RPMI7951 (cell line): ENCODE measurements around the gene FGD5. TPM values are rescaled to one million over a fixed set of nuclear protein-coding genes. Genes with fewer than 3 reads are reported as not detected.
"Not testable (repeated sequence)": the region's sequence is repeated elsewhere in the genome, so short reads cannot be mapped to it uniquely, and the experiment has no call there.

Experiments
- DNase-seq: peaks from one replicate; pipeline ENCODE4 v3.0.0-alpha.2; 2012; ENCODE audit warnings: low read depth
- total RNA-seq: library from RNA; depleted of rRNA; stranded (reverse); fragments of >200 nt; shearing (Covaris generic); gene quantifications from 2 replicates; pipeline ENCODE4 v1.2.3, GENCODE V29; 2014

FGD5 gene
- total RNA-seq, 1 experiment from 2014 or later: 7.9 TPM

DNA sequence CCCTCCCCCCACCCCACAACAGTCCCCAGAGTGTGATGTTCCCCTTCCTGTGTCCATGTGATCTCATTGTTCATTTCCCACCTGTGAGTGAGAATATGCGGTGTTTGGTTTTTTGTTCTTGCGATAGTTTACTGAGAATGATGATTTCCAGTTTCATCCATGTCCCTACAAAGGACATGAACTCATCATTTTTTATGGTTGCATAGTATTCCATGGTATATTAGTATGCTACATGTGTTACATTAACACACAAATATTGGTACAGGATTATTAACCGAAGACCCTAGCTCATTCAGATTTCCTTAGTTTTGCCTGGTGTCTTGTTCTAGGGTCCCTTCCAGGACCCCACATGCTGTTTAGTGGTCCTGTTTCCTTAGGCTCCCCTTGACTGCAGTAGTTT, 84.7 kb downstream of the FGD5 start:
- not testable (repeated sequence) for DNase-seq

DNA sequence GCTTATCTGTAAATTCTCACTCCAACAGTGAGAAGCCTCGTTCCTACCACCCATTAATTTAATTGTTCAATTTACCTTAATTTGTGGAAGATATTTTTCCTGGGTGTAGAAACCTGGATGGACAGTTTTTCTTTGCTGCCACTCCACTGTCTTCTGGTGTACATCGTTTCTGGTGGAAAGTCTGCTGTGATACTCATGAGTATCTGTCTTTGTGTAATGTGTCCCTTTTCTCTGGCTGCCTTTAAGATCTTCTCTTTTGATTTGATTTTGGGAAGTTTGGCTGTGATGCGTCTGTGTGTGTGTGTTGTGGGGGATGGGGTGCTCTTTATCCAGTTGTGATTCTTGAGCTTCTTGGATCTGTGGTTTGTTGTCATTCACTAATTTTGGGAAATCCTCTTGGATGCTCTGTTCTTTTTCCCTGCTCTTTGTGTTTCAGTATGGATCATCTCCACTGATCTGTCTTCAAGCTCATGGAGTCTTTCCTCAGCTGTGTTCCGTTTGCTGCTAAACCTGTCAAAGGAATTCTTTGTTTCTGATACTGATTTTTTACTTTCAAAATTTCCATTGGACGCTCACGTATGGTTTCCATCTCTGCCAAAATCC, 86.4 kb downstream of the FGD5 start:
- DNase-seq: no peak

- no peak for DNase-seq
Measured at GRCh38 chr3:14906355-14906971, 87.7 kb downstream of the FGD5 start.

DNA sequence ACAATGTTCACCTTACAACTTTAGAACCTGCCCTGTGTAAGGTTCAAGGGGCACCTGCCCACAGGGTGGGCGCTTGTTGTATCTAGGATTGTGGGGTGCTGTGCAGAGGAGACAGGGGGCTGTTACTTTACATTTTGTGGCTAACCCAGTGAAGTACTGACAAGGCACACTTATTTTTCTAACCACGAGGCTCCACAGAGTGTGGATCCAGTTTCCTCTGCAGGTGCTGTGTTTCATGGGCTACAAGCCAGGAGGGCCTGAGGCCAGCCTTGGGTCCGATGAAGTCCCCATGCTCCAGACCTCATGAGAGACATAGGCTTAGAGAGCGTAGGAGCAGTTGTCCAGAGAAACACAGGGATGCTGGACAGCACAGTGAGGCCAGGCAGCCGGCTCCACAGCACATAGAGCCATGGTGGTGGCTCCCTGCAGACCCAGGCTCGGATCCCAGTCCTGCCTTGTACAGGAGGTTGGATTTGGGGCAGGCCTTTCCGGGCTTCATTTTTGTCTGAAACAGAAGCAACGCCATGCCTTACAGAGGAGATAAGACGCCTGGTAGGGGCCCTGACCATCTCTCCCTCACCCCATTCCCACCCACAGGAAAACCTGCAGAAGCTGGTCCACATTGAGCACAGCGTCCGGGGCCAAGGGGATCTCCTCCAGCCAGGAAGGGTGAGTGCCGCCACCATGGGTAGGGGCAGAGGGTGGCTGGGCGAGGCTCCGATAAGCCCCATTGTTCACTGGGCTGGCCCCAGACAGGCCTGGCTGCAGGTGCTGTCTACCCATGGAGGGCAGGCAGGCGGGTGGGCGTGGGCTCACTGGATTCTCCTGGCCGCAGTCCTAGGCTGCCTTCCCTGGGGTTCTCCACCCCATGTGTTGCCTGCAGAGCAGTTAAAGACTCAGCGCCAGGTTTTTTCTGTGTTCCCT, 88.5 kb downstream of the FGD5 start:
- no peak for DNase-seq

- DNase-seq: no peak
Measured at GRCh38 chr3:14909250-14909649, 90.5 kb downstream of the FGD5 start.

- no peak for DNase-seq
Measured at GRCh38 chr3:14911651-14912050, 92.9 kb downstream of the FGD5 start.

DNA sequence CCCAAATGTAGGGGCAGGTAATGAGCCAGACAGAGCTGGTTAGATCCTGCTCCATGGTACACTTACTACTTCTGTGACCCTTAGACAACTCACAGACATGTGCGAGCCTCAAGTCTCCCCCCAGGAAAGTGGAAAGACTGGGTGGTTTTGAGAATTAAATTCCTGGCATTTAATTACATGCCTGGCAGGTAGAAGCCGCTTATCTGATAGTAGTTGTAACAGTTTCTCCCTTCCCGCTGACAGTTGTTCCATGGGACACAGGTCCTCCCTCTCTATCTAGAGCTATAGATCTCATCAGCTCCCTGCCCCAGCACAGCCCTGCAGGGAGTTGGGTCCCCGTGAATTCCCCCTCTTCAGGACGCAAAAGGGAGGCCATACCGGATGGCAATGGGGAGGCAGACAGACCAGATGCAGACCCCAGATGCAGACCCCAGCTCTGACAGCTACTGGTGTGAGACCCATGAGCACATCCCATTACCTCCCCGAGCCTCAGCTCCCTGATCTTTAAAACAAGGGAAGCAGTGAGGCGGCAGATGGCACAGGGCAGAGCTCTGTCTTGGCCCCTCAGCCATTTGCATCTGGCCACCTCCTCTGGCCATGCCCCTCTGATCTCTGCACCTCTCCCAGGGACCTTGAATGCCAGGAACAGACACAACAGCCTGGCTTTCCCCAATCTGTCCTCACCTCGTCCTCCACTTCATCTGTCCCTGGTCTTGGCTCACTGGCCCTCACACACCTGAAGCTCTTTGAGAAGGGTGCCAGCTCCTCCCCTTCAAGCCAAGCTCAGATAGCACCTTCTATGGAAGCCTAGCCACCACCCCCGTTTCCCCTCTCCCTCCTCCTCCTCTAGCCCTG, 94.5 kb downstream of the FGD5 start:
- DNase-seq: no peak

- no peak for DNase-seq
Measured at GRCh38 chr3:14913926-14914778, 95.4 kb downstream of the FGD5 start.

- no peak for DNase-seq
Measured at GRCh38 chr3:14914779-14915117, 96.0 kb downstream of the FGD5 start.

- peak; percentile 53 for DNase-seq
Measured at GRCh38 chr3:14915636-14916222, 97.0 kb downstream of the FGD5 start.

DNA sequence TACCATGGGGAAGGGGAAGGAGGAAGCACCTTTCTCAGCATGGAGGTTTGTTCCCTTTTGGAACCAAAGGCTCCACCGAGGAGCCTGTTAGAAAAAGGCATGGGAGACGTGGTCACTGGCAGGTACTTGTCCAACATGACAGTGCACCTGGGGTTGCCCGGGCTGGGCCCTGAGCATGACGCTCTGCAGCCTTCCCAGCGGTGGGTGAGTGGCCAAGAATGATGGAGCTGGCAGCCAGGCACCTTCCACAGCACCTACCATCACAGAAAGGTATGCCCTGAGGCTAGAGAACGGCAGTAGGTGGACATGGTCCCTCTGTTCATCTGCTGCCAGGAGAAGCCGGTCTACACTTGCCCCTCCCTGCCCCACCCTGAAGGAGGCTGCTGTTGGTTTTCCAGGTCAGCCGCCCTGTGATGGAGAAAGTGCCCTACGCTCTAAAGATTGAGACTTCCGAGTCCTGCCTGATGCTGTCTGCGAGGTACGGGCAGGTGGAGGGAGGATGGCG, 99.6 kb downstream of the FGD5 start:
- DNase-seq: no peak

GRCh38 chr3:14920536-14920935, 101.8 kb downstream of the FGD5 start:
- DNase-seq: no peak

- peak; percentile 84 for DNase-seq
Measured at GRCh38 chr3:14921034-14921616, 102.4 kb downstream of the FGD5 start.

DNA sequence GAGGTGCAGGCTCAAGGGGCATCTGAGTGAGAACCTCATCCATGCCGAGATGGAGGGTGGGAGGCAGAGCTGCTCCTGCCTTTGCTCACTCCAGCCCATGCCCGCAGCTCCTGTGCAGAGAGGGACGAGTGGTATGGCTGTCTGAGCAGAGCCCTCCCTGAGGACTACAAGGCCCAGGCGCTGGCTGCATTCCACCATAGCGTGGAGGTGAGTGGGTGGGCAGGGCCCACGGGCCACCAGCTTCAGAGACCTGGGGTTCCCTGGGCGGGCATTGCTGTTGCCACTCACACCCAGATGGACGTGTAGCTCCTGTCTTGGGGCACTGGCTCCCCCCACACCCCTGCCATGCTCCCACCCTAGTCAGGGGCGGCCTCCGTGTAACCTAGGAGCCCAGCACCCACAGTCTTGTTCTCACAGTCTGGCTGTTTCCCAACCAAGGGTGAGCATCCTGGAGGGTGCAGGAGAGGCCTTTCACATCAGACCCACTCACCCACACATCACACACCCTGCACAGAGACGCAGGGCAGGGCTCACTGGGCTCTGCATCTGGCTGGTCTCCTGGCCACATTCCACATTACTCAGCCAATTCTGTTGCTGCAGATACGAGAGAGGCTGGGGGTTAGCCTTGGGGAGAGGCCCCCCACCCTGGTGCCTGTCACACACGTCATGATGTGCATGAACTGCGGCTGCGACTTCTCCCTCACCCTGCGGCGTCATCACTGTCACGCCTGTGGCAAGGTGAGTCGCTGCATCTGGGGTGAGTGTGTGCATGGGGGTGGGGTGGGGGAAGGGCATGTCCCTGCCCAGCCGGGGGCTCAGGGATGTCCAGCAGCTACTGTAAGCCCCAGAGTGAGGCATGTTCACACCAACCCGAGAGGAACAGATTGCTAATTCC, 103.3 kb downstream of the FGD5 start:
- no peak for DNase-seq

GRCh38 chr3:14922863-14923262, 104.1 kb downstream of the FGD5 start:
- DNase-seq: no peak

DNA sequence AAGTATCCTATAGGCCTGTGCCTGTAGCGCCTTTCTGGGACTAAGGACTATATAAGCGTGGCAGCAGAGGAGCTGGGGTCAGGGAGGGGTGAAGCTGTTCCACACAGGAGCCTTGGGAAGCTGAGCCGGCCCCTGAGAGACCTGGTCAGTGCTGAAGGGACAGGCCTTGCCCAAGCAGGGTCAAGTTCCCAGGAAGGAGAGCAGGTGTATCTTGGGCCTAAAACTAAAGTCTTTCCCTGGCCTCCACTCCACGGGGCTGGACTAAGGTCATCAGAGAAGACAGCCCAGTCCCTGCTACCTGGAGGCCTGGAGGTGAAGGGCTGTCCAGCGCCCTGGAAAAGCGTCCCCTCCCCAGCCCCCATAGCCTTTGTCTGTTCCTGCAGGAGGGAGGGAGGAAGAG, 104.7 kb downstream of the FGD5 start:
- DNase-seq: no peak

DNA sequence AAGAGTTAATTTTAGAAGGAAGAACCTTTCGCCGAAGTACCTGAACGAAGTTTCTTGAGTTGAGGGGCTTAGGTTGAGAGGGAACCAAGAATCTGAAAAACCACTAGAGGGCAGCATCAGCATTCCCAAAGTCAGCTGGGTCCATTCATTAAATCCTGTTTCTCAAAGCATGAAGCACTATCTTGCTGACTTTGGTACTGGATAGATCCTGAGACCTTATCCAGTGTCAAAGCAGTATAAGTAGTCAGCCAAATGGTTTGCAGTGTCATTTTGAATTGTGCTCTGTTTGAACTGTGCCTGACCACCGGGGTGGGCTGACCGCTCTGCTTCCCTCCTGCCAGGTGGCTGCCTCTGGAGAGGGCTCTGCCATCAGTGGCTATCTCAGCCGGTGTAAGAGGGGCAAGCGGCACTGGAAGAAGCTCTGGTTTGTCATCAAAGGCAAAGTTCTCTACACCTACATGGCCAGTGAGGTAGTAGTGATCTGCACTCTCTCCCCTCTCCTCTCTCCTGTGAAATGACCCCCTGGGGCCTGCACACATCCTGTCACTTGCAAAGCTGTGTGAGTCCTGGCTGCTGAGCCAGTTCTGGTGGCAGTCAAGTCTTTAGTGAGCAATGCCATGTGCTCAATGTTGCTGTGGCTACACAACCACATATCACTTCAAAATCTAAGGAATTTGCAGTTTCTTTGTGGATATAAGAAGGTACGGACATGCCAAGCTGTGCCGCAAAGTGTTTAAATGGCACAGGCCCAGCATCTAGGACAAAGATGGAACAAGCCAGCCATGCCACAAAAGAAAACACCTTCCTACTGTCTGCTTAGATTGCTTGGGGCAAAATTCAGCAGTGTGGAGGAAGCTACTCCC, 107.2 kb downstream of the FGD5 start:
- DNase-seq: peak; percentile 58

DNA sequence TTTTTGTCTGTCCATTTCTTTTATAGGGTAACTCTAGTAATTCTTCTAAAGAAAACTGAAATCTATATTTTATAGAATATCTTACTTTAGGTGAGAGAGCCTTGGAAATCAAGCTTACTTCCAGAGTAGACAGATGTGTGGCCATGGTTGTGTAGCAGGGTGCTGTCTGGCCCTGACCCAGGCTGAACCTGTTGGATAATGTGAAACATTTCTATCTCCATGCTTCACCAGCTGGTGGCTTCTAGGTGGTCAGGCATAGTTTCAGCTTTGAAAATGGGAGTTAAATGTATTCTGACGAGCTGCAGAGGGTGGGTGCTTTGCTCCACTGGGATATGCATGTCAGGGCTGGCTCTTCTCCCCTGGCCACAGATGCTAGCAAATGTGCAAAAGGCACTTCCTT, 107.8 kb downstream of the FGD5 start:
- no peak for DNase-seq
